HCT116 (cell line): ENCODE data around the gene FER. TPM values are rescaled to one million over a fixed set of nuclear protein-coding genes. Genes with fewer than 3 reads are reported as not detected.

Source experiments
- ATAC-seq: fragments of 200-7000 bp; cut with Tn5 transposase; 2 replicates; pipeline ENCODE4 v1.9.1; 2020; ENCODE audit warnings: mild to moderate bottlenecking, moderate library complexity
- BruUV-seq: library from RNA; stranded (reverse); fragments of 400-500 nt; replicated peaks from 2 replicates; lab custom pipeline; 2021; lab: Mats Ljungman, UMichigan
- CTCF ChIA-PET: fragments of 300-600 bp; sonication (Branson Sonifier 250); formaldehyde crosslinking; loops from one replicate; lab custom pipeline; 2021; ENCODE audit warnings: antibody characterized with exemption; lab: Charles Lee
- POLR2A ChIA-PET: fragments of 300-600, 350-600 bp; sonication (Branson Sonifier 250); formaldehyde crosslinking; loops from one replicate; lab custom pipeline; 2021; ENCODE audit warnings: antibody characterized with exemption; lab: Charles Lee
- RAD21 ChIA-PET, 2 experiments: fragments of 300-600 bp; sonication (Branson Sonifier 250); formaldehyde crosslinking; loops; one replicate each; lab custom pipeline; 2023; ENCODE audit warnings: low total read pairs in 2 of 2; ENCODE audit not compliant: uncharacterized antibody in 2 of 2, unreplicated experiment in 2 of 2, low non-redundant PET in 1 of 2; lab: Charles Lee
- DNase-seq: peaks from one replicate; pipeline ENCODE4 v3.0.0-alpha.2; 2010; ENCODE audit warnings: low read depth, low spot score
- H2AFZ ChIP-seq: fragments of 200-600 bp; shearing (Covaris generic), sonication (generic); 2 replicates; pipeline ENCODE4 v1.6.1; 2017; ENCODE audit warnings: low read depth, mixed run types, mixed read lengths, antibody characterized with exemption, low read length; ENCODE audit not compliant: poor library complexity, severe bottlenecking
- H3K27ac ChIP-seq: 2 replicates; pipeline ENCODE4 v1.5.1; 2012; ENCODE audit warnings: low read depth, low read length
- H3K27me3 ChIP-seq: fragments of 200-600 bp; sonication (generic); 2 replicates; pipeline ENCODE4 v1.6.1; 2016; ENCODE audit warnings: mixed run types, low read length, mixed read lengths; ENCODE audit not compliant: insufficient read depth
- H3K36me3 ChIP-seq, 2 experiments: fragments of 200-500 bp in 1 of 2; fragments of 200-600 bp in 1 of 2; sonication (Bioruptor generic) in 1 of 2; sonication (generic) in 1 of 2; 2 replicates each; pipeline versions ENCODE4 v1.5.1 to v1.6.1; 2014 to 2016; ENCODE audit warnings: low read length in 2 of 2, inconsistent platforms in 1 of 2, mixed read lengths in 1 of 2, mixed run types in 1 of 2; ENCODE audit not compliant: insufficient read depth in 2 of 2, control insufficient read depth in 1 of 2
- H3K4me1 ChIP-seq, 2 experiments: fragments of 200-600 bp in 1 of 2; sonication (generic) in 1 of 2; 2 replicates each; pipeline versions ENCODE4 v1.5.1 to v1.6.1; 2012 to 2017; ENCODE audit warnings: low read length in 2 of 2, inconsistent platforms in 1 of 2, mild to moderate bottlenecking in 1 of 2, mixed read lengths in 1 of 2, mixed run types in 1 of 2, moderate library complexity in 1 of 2; ENCODE audit not compliant: insufficient read depth in 2 of 2, control insufficient read depth in 1 of 2
- H3K4me2 ChIP-seq: fragments of 200-600 bp; sonication (generic); 2 replicates; pipeline ENCODE4 v1.6.1; 2017; ENCODE audit warnings: mixed run types, low read length, mixed read lengths
- H3K4me3 ChIP-seq, 2 experiments: fragments of 200-600 bp in 1 of 2; sonication (generic) in 1 of 2; replicated peaks in 1 of 2; 2 replicates each; pipeline ENCODE4 v1.5.1; 2011 to 2016; ENCODE audit warnings: low read length in 2 of 2, control low read depth in 1 of 2, low read depth in 1 of 2, mild to moderate bottlenecking in 1 of 2, mixed read lengths in 1 of 2, mixed run types in 1 of 2
- H3K79me2 ChIP-seq: fragments of 200-600 bp; sonication (generic); 2 replicates; pipeline ENCODE4 v1.6.1; 2017; ENCODE audit warnings: mild to moderate bottlenecking, mixed run types, low read length, moderate library complexity, mixed read lengths; ENCODE audit not compliant: insufficient read depth
- H3K9ac ChIP-seq: fragments of 200-600 bp; sonication (generic); 2 replicates; pipeline ENCODE4 v1.6.1; 2016; ENCODE audit warnings: low read length, mixed read lengths
- H3K9me2 ChIP-seq: fragments of 200-600 bp; sonication (generic), shearing (Covaris generic); 2 replicates; pipeline ENCODE4 v1.6.1; 2017; ENCODE audit warnings: mixed run types, mild to moderate bottlenecking, moderate library complexity; ENCODE audit not compliant: insufficient read depth
- H3K9me3 ChIP-seq, 2 experiments: fragments of 200-500 bp in 1 of 2; fragments of 200-600 bp in 1 of 2; sonication (Bioruptor generic) in 1 of 2; sonication (generic) in 1 of 2; 2 replicates each; pipeline ENCODE4 v1.6.1; 2014 to 2017; ENCODE audit warnings: low read length in 2 of 2, mixed read lengths in 2 of 2, inconsistent platforms in 1 of 2, low read depth in 1 of 2, mild to moderate bottlenecking in 1 of 2, mixed run types in 1 of 2, moderate library complexity in 1 of 2; ENCODE audit not compliant: control insufficient read depth in 1 of 2, insufficient read depth in 1 of 2
- H4K20me1 ChIP-seq: fragments of 200-600 bp; sonication (generic), shearing (Covaris generic); 2 replicates; pipeline ENCODE4 v1.6.1; 2017; ENCODE audit warnings: mixed run types, mild to moderate bottlenecking, moderate library complexity; ENCODE audit not compliant: insufficient read depth
- CBX3 ChIP-seq: IDR thresholded peaks from 2 replicates; pipeline ENCODE4 v1.6.1; 2012; ENCODE audit warnings: low read depth
- CEBPB ChIP-seq: IDR thresholded peaks from 2 replicates; pipeline ENCODE4 v1.6.1; 2012; ENCODE audit warnings: low read depth
- ELF1 ChIP-seq: IDR thresholded peaks from 2 replicates; pipeline ENCODE4 v1.6.1; 2012; ENCODE audit warnings: low read depth, borderline replicate concordance
- EZH2phosphoT487 ChIP-seq: fragments of 200-600 bp; IDR thresholded peaks from 2 replicates; pipeline ENCODE4 v1.6.1; 2018; ENCODE audit warnings: antibody characterized with exemption, borderline replicate concordance
- FOSL1 ChIP-seq: IDR thresholded peaks from 2 replicates; pipeline ENCODE4 v1.6.1; 2012; ENCODE audit warnings: low read depth
- JUND ChIP-seq: IDR thresholded peaks from 2 replicates; pipeline ENCODE4 v1.6.1; 2012
- POLR2A ChIP-seq: IDR thresholded peaks from 2 replicates; pipeline ENCODE4 v1.7.0; 2011; ENCODE audit warnings: borderline replicate concordance; ENCODE audit not compliant: insufficient read depth, insufficient read length; ENCODE audit errors: extremely low read depth
- SP1 ChIP-seq: IDR thresholded peaks from 2 replicates; pipeline ENCODE4 v1.6.1; 2012; ENCODE audit warnings: low read depth
- SRF ChIP-seq: IDR thresholded peaks from 2 replicates; pipeline ENCODE4 v1.6.1; 2012; ENCODE audit warnings: low read depth
- ZNF274 ChIP-seq: fragments of 200-500 bp; sonication (Bioruptor generic); IDR thresholded peaks from 2 replicates; pipeline ENCODE4 v1.6.1; 2014; ENCODE audit warnings: mild to moderate bottlenecking, low read depth, low read length, inconsistent platforms
- intact Hi-C: fragments of 100-400 bp; cut with micrococcal nuclease; formaldehyde crosslinking; loops from 2 replicates; pipeline ENCODE4 v1.10.0; 2022
- total RNA-seq: library from RNA; stranded (reverse); gene quantifications from one replicate; pipeline ENCODE4 v1.2.1, GENCODE V29; 2021; ENCODE audit not compliant: unreplicated experiment
- TF ChIP-seq, protein P1 (sequence below): IDR thresholded peaks from 2 replicates; pipeline ENCODE4 v1.6.1; 2011; ENCODE audit warnings: mild to moderate bottlenecking, low read length, moderate library complexity; ENCODE audit not compliant: insufficient replicate concordance; ENCODE audit errors: extremely low read depth
- TF ChIP-seq, protein P2 (sequence below), 3 experiments: fragments of 200-600 bp in 1 of 3; sonication (generic) in 1 of 3; IDR thresholded peaks in 2 of 3; conservative IDR thresholded peaks in 1 of 3; 2 replicates each; pipeline ENCODE4 v1.5.1; 2012 to 2017; ENCODE audit warnings: low read depth in 2 of 3, low read length in 2 of 3, antibody characterized with exemption in 1 of 3, borderline replicate concordance in 1 of 3, control low read depth in 1 of 3, mild to moderate bottlenecking in 1 of 3, mixed read lengths in 1 of 3, mixed run types in 1 of 3, moderate library complexity in 1 of 3; ENCODE audit not compliant: insufficient read depth in 1 of 3
- TF ChIP-seq, protein P3 (sequence below): IDR thresholded peaks from 2 replicates; pipeline ENCODE4 v1.6.1; 2012

The FER gene
- total RNA-seq, 1 experiment from 2014 or later: 32.0 TPM

DNA sequence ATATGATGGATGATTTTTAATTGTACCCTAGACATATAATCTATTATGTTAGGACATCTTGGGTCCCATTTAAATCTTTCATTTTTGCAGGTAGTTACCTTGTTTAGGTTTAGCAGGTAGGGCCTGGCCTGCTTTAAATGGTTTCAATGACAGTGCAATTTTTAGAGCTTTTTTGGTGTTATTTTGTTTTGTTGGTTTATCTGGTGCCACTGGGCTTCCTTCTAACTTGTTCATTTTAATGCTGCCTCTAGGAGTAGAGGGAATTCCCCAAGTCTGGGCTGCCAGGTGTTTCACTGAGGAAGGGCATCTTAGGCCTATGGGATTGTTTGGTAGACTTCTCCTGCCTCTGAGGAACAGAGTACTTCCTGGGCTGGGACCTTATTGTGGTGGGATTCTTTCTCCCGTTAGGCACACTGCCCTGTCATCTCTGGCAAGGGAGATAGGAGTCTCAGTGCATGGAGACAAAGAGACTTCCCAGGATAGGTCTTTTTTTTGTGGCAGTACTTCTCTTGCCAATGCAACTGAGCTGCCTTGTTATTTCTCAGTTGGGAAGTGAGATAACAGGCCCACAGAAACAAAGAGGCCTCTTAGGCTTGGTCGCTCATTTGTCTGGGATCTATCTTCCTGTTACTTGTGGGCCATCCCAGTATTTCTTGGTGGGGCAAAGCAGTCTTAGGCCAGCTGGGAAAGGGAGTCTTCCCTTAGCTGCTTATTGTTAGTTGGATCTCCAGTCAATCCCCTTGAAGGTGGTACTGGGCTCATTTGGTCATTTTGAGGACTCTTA lies 282.9 kb downstream of the FER start:
- Histone ChIP-seq H4K20me1 (no peaks in the 10 kb centered on the region), H3K27ac (no peak overlapping the region), H2AFZ (no peak overlapping the region), H3K4me2 (no peak overlapping the region), H3K79me2 (no peaks in the 10 kb centered on the region), H3K27me3 (no peaks in the 10 kb centered on the region), H3K9me2 (no peaks in the 10 kb centered on the region), H3K36me3 (no peaks in the 10 kb centered on the region), H3K9me3 (no peaks in the 10 kb centered on the region), H3K4me3 (no peak overlapping the region), H3K9ac (no peak overlapping the region)
- ATAC-seq (no peak), DNase-seq (no peak)
- ChIA-PET CTCF (no interaction called here), POLR2A (no interaction called here), RAD21 (no interaction called here)
- intact Hi-C loops: loop anchor here (5.0 kb wide), 1 partner anchor 1572 kb away; no protein-coding TSS in a partner anchor
- no peak for TF ChIP-seq CEBPB
- TF ChIP-seq SP1: no peak
- TF ChIP-seq, protein P1, sequence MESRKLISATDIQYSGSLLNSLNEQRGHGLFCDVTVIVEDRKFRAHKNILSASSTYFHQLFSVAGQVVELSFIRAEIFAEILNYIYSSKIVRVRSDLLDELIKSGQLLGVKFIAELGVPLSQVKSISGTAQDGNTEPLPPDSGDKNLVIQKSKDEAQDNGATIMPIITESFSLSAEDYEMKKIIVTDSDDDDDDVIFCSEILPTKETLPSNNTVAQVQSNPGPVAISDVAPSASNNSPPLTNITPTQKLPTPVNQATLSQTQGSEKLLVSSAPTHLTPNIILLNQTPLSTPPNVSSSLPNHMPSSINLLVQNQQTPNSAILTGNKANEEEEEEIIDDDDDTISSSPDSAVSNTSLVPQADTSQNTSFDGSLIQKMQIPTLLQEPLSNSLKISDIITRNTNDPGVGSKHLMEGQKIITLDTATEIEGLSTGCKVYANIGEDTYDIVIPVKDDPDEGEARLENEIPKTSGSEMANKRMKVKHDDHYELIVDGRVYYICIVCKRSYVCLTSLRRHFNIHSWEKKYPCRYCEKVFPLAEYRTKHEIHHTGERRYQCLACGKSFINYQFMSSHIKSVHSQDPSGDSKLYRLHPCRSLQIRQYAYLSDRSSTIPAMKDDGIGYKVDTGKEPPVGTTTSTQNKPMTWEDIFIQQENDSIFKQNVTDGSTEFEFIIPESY: no peak
- TF ChIP-seq POLR2A: no peak
- no peak for TF ChIP-seq CBX3
- no peak for TF ChIP-seq FOSL1
- no peak for TF ChIP-seq ZNF274
- TF ChIP-seq, protein P2, sequence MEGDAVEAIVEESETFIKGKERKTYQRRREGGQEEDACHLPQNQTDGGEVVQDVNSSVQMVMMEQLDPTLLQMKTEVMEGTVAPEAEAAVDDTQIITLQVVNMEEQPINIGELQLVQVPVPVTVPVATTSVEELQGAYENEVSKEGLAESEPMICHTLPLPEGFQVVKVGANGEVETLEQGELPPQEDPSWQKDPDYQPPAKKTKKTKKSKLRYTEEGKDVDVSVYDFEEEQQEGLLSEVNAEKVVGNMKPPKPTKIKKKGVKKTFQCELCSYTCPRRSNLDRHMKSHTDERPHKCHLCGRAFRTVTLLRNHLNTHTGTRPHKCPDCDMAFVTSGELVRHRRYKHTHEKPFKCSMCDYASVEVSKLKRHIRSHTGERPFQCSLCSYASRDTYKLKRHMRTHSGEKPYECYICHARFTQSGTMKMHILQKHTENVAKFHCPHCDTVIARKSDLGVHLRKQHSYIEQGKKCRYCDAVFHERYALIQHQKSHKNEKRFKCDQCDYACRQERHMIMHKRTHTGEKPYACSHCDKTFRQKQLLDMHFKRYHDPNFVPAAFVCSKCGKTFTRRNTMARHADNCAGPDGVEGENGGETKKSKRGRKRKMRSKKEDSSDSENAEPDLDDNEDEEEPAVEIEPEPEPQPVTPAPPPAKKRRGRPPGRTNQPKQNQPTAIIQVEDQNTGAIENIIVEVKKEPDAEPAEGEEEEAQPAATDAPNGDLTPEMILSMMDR (IDR thresholded peaks at IDR 0.05 in 2 of 3, conservative IDR thresholded peaks at IDR 0.05 in 1 of 3; ENCODE audit: borderline replicate concordance in 1 of 3, insufficient read depth in 1 of 3, low read depth in 2 of 3, low read length in 2 of 3): no peak
- TF ChIP-seq, protein P3, sequence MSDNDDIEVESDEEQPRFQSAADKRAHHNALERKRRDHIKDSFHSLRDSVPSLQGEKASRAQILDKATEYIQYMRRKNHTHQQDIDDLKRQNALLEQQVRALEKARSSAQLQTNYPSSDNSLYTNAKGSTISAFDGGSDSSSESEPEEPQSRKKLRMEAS: no peak
- TF ChIP-seq ELF1: no peak
- no peak for TF ChIP-seq SRF
- TF ChIP-seq JUND: no peak
- TF ChIP-seq EZH2phosphoT487: no peak
- TF ChIP-seq, all 23 proteins: peak for 0
- no TSS peak for BruUV-seq
- no peaks in the 10 kb centered on the region for H3K4me1 ChIP-seq
